Heart left ventricle (tissue), 16 donors: ENCODE data around the gene PCCA. TPM values are rescaled to one million over a fixed set of nuclear protein-coding genes. Genes with fewer than 3 reads are reported as not detected.
A peak's percentile ranks its signal among the peaks of the same experiment; 100 is the strongest.

Experiments used
- ATAC-seq, 4 donors: fragments of 200-7000 bp; cut with Tn5 transposase; one replicate each; pipeline ENCODE4 v1.9.1; 2020 to 2022; ENCODE audit warnings: moderate library complexity in 4 of 4, mild to moderate bottlenecking in 3 of 4, moderate number of reproducible peaks in 1 of 4
- DNase-seq, 5 donors: peaks; one replicate each; pipeline ENCODE4 v3.0.0-alpha.2; 2020
- H3K27ac ChIP-seq, 12 donors: fragments of 200-600 bp; sonication (generic) in 4 of 12; one replicate each; pipeline versions ENCODE4 v1.5.0 to v1.8.0; 2016 to 2022; ENCODE audit warnings: mild to moderate bottlenecking in 2 of 12
- H3K27me3 ChIP-seq, 9 donors: fragments of 200-600 bp; sonication (generic) in 2 of 9; one replicate each; pipeline versions ENCODE4 v1.5.1 to v1.8.0; 2016 to 2022; ENCODE audit warnings: mild to moderate bottlenecking in 3 of 9
- H3K36me3 ChIP-seq, 9 donors: fragments of 200-600 bp; sonication (generic) in 2 of 9; one replicate each; pipeline versions ENCODE4 v1.5.0 to v1.8.0; 2018 to 2022; ENCODE audit warnings: mild to moderate bottlenecking in 2 of 9
- H3K4me1 ChIP-seq, 12 donors: fragments of 200-600 bp; sonication (generic) in 4 of 12; one replicate each; pipeline versions ENCODE4 v1.5.0 to v1.8.0; 2016 to 2022; ENCODE audit warnings: mild to moderate bottlenecking in 3 of 12
- H3K4me3 ChIP-seq, 12 donors: fragments of 200-600 bp; sonication (generic) in 4 of 12; one replicate each; pipeline versions ENCODE4 v1.5.0 to v1.8.0; 2017 to 2022; ENCODE audit warnings: mild to moderate bottlenecking in 9 of 12, moderate library complexity in 4 of 12
- H3K9me3 ChIP-seq, 12 donors: fragments of 200-600 bp; sonication (generic) in 4 of 12; one replicate each; pipeline versions ENCODE4 v1.5.0 to v1.8.0; 2016 to 2022; ENCODE audit warnings: mild to moderate bottlenecking in 1 of 12
- POLR2A ChIP-seq, 2 donors: fragments of 450-650 bp; IDR thresholded peaks; one replicate each; pipeline ENCODE4 v1.6.1; 2017; ENCODE audit warnings: antibody characterized with exemption in 2 of 2, mild to moderate bottlenecking in 2 of 2, moderate library complexity in 2 of 2
- WGBS, 4 donors: extraction: QIAGEN DNeasy Blood & Tissue Kit in 2 of 4; methylation state at CpG; one replicate each; pipeline versions ENCODE4 v1.1.5 to v1.1.7; 2013 to 2018; 5-methylcytosine and 5-hydroxymethylcytosine counted together
- intact Hi-C, 10 donors: fragments of 100-400 bp; cut with DNase I; formaldehyde crosslinking; loops; one replicate each; pipeline versions ENCODE4 v1.11.1 to v1.14.2; 2022
- polyA plus RNA-seq, 2 donors: library from polyadenylated mRNA; stranded (reverse); fragments of 200-250 nt; gene quantifications; one replicate each; pipeline ENCODE4 v1.2.3, GENCODE V29; 2013
- total RNA-seq, 9 donors: library from RNA; depleted of rRNA in 2 of 9; stranded (reverse); fragments of >200 nt in 2 of 9; fragmentation: NEBNext Ultra II Directional in 3 of 9; extraction: Animal tissue kit (Norgen Biotek cat#: 25700) in 3 of 9; gene quantifications; one replicate each; pipeline versions ENCODE4 v1.1.0 to v1.2.4, GENCODE V29; 2016 to 2023
- TF ChIP-seq, protein P1 (sequence below), 12 donors: fragments of 200-600 bp; sonication (generic) in 4 of 12; IDR thresholded peaks; one replicate each; pipeline versions ENCODE4 v1.5.0 to v1.8.0; 2018 to 2022; ENCODE audit warnings: antibody characterized with exemption in 12 of 12, mild to moderate bottlenecking in 5 of 12
- donor health status: ischemic (EF 13 %, LVEDD 7.1; RV severe dilation, severe dysfunction).
- donor health status: healthy with polysubstance abuse.
- donor health status: DM: no; HTN: yes; CAD: no.
- donor health status: DM: no; HTN: no; CAD: no.
- donor health status: ischemic (EF 25% LVEDD 6.9; RV normal size, moderate dysfunction).
- donor health status: ischemic (EF 25% LVEDD 5.7; RV mildly dilated, moderate dysfunction).
- donor health status: healthy.
- donor health status: DM: yes; HTN: yes; CAD: no.
- donor health status: ischemic (EF 35%, LVEDD 5.7; RV mildly dilated, moderate dysfunction).
- donor health status: nonischemic (EF 11% LVEDD 7.7; RV severe dilation, severe dysfunction).
- donor health status: DM: yes; HTN: yes; CAD: no.
- donor health status: PGD.
- donor health status: ischemic (EF 29% LVEDD 5.4; RV normal size, mild dysfunction).
- donor health status: nonischemic (EF 23%, LVEDD 6.1; RV moderate dilation, normal function).

Gene PCCA
- total and polyA plus RNA-seq, 11 donors = 25.6 to 67.0 (median 40.9) TPM

DNA sequence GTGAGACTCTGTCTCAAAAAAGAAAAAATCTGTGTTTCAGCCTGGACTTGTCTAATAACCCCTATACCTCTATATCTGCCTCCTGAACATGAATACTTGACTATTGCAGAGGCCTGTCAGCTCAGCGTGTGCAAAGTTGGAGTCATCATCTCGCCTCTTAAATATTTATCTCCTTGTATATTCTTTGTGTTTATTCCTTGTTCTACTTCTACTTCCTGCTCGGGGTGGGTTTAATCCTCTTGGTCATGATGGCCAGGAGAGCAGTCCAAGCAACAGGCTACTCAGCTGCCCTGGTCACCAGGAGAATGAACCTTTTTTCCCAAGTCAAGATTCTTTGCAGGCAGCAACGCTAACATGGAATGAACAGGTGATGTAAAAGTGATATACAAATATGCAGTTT lies 119.1 kb downstream of the PCCA start:
- WGBS, 4 donors = 94 to 98% (median 95%) methylated on average over 4 of the region's 4 CpGs
- H3K9me3 ChIP-seq = peaks cover 0 to 6% (median 0%) of the 10 kb centered on the region in 12 donors
- no peaks in the 10 kb centered on the region for H3K27me3 ChIP-seq
- ATAC-seq (no peak), DNase-seq (no peak)
- H3K4me3 ChIP-seq = no peak overlapping the region
- no peak for TF ChIP-seq POLR2A (IDR thresholded peaks at IDR 0.05)
- TF ChIP-seq, protein P1, sequence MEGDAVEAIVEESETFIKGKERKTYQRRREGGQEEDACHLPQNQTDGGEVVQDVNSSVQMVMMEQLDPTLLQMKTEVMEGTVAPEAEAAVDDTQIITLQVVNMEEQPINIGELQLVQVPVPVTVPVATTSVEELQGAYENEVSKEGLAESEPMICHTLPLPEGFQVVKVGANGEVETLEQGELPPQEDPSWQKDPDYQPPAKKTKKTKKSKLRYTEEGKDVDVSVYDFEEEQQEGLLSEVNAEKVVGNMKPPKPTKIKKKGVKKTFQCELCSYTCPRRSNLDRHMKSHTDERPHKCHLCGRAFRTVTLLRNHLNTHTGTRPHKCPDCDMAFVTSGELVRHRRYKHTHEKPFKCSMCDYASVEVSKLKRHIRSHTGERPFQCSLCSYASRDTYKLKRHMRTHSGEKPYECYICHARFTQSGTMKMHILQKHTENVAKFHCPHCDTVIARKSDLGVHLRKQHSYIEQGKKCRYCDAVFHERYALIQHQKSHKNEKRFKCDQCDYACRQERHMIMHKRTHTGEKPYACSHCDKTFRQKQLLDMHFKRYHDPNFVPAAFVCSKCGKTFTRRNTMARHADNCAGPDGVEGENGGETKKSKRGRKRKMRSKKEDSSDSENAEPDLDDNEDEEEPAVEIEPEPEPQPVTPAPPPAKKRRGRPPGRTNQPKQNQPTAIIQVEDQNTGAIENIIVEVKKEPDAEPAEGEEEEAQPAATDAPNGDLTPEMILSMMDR (IDR thresholded peaks at IDR 0.05) = no peak
- no peak overlapping the region for H3K27ac ChIP-seq
- H3K4me1 ChIP-seq = peaks cover 0 to 36% (median 0%) of the 10 kb centered on the region in 12 donors
- intact Hi-C loops = no loop called here
- H3K36me3 ChIP-seq = peaks cover 0 to 24% (median 8%) of the 10 kb centered on the region in 9 donors

DNA sequence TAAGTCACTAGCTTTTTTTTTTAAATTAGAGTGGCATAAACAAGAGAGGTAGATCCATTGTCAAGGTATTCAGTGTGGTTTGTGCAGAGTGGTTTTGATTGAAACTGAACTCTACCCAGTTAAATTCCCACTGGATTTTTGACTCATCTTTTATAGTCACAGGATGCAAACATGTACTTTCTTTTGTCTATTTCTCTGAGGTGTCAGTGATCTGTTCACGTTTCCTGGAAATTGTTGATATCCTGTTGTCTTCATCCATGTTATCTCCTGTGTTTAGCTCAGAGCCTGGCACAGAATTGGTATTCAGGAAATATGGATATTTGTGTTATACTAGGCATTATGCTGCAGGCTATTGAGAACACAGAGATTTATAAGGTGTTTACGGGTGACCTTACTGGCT lies 119.7 kb downstream of the PCCA start:
- TF ChIP-seq, protein P1 (IDR thresholded peaks at IDR 0.05) = no peak
- TF ChIP-seq POLR2A (IDR thresholded peaks at IDR 0.05) = no peak
- intact Hi-C loops = no loop called here
- no peaks in the 10 kb centered on the region for H3K27me3 ChIP-seq
- no peak overlapping the region for H3K4me3 ChIP-seq
- WGBS, 4 donors = 81 to 89% (median 88%) methylated on average over 2 of the region's 2 CpGs
- H3K36me3 ChIP-seq = peaks cover 0 to 24% (median 8%) of the 10 kb centered on the region in 9 donors
- no peak for DNase-seq
- peaks cover 0 to 12% (median 0%) of the 10 kb centered on the region in 12 donors for H3K9me3 ChIP-seq
- no peak overlapping the region for H3K27ac ChIP-seq
- no peak for ATAC-seq
- H3K4me1 ChIP-seq = peaks cover 0 to 34% (median 0%) of the 10 kb centered on the region in 12 donors

DNA sequence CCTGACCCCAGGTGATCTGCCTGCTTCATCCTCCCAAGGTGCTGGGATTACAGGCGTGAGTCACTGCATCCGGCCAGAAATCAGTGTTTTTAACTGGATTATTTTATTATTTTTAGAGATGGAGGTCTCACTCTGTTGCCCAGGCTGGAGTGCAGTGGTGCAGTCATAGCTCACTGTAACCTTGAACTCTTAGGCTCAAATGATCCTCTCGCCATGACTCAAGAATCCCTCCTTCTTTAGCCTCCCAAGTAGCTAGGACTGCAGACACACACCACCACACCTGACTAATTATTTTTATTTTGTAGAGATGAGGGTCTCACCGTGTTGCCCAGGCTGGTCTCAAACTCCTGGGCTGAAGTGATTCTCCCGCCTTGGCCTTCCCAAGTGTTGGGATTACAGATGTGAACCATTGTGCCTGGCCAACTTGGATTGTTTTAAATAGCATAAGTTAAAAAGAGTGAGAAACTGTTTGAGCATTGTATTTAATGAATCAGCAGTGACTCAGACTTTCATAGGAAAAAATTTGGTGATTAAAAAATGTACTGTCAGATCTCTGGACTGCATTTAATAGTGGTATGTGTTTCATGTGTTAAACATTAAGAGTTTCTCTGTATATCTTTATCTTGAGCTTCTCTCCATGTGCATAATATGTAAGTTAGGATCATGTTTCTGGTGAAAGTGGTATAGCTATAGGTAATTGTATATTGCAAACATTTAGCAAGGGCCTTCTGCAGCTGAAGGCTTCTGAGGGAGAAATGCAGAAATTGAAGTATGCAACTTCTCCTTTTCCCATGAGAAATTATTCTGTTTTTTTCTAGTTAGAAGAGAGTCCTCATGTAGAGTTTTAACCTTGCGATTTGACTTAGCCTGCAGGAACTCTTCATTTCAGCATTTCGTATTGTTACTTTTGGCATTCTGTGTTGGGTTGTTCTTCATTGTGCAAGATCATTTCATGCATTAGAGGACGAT lies 121.2 kb downstream of the PCCA start:
- intact Hi-C loops = no loop called here
- ATAC-seq (no peak), DNase-seq (no peak)
- Histone ChIP-seq H3K4me3 (no peak overlapping the region), H3K27me3 (no peaks in the 10 kb centered on the region), H3K36me3 (peaks cover 0 to 31% (median 8%) of the 10 kb centered on the region in 9 donors), H3K9me3 (peaks cover 0 to 17% (median 0%) of the 10 kb centered on the region in 12 donors), H3K4me1 (peaks cover 0 to 31% (median 0%) of the 10 kb centered on the region in 12 donors), H3K27ac (peak overlapping the region in 1 of 12 donors; percentile 53)
- TF ChIP-seq POLR2A (IDR thresholded peaks at IDR 0.05) = no peak
- TF ChIP-seq, protein P1 (IDR thresholded peaks at IDR 0.05) = no peak
- 88 to 95% (median 93%) methylated on average over 8 of the region's 8 CpGs for WGBS, 4 donors

DNA sequence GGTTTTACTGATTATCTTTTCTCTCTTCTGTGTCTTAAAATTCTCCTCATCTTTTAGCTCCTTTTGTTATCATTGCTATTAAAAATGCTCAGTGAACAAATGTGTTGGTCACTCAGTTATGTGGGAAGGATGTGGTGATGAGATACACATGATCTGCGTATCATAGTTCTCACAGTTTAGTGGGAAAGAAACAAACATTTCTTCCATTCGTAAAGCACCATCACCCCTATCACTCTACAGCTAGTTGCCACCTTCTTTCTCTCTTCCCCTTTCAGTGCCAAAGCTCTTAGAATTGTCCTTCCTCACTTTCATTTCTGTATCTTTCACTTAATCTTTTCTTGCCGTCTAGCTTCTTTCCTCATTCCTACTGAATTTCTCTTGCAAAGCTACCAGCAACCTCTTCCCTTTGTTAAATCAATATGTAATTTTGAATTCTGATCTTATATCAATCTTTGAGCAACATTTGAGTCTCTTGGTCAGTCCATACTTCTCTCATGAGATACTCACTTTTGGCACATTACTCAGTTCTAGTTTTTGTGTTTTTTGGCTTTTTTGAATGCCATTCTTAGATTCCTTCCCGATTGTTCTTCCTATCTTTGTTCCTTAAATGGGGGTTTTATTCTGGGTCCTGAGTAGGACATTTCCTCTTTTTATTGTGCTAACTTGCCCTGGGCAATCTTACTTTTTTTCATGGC lies 122.3 kb downstream of the PCCA start:
- Histone ChIP-seq H3K27me3 (no peaks in the 10 kb centered on the region), H3K9me3 (peaks cover 0 to 17% (median 0%) of the 10 kb centered on the region in 12 donors), H3K36me3 (peaks cover 0 to 31% (median 8%) of the 10 kb centered on the region in 9 donors), H3K4me1 (peaks cover 0 to 31% (median 0%) of the 10 kb centered on the region in 12 donors), H3K4me3 (no peak overlapping the region), H3K27ac (peak overlapping the region in 1 of 12 donors; percentile 53)
- DNase-seq (no peak), ATAC-seq (no peak)
- TF ChIP-seq, protein P1 (IDR thresholded peaks at IDR 0.05) = no peak
- no peak for TF ChIP-seq POLR2A (IDR thresholded peaks at IDR 0.05)
- WGBS, 4 donors = 85 to 90% (median 87%) methylated on average over 4 of the region's 4 CpGs
- intact Hi-C loops = no loop called here
